ENCODE measurements around the gene YTHDC2.

The YTHDC2 gene

GRCh38 chr5:113513384-113514288 lies at the start of gene YTHDC2:
Gene YTHDC2, plus strand, starts transcription at chr5:113513694. Its CDS starts 202 bp downstream, at chr5:113513896.
- DNase-seq (ENCODE audit: low spot score) = peak; percentile 93

- DNase-seq (ENCODE audit: low spot score) = no peak
Measured at GRCh38 chr5:113474100-113474728, 39.3 kb upstream of the YTHDC2 start.

GRCh38 chr5:113478691-113479090 lies 34.8 kb upstream of the YTHDC2 start:
- DNase-seq (ENCODE audit: low spot score) = no peak

- DNase-seq (ENCODE audit: low spot score) = no peak
Measured at GRCh38 chr5:113480243-113480642, 33.3 kb upstream of the YTHDC2 start.

GRCh38 chr5:113487416-113487780 lies 26.1 kb upstream of the YTHDC2 start:
- peak; percentile 18 for DNase-seq (ENCODE audit: low spot score)

GRCh38 chr5:113487781-113488644 lies 25.5 kb upstream of the YTHDC2 start, which contains the start of gene MCC:
Gene MCC, minus strand, starts transcription at chr5:113488453.
- DNase-seq (ENCODE audit: low spot score) = peak; percentile 89

GRCh38 chr5:113488645-113489184 lies 24.8 kb upstream of the YTHDC2 start:
- DNase-seq (ENCODE audit: low spot score) = no peak

- DNase-seq (ENCODE audit: low spot score) = peak; percentile 99
Measured at GRCh38 chr5:113489299-113489698, 24.2 kb upstream of the YTHDC2 start.

- no peak for DNase-seq (ENCODE audit: low spot score)
Measured at GRCh38 chr5:113490317-113490716, 23.2 kb upstream of the YTHDC2 start.

GRCh38 chr5:113491022-113491421 lies 22.5 kb upstream of the YTHDC2 start:
- no peak for DNase-seq (ENCODE audit: low spot score)

GRCh38 chr5:113493446-113493845 lies 20.0 kb upstream of the YTHDC2 start:
- no peak for DNase-seq (ENCODE audit: low spot score)

- DNase-seq (ENCODE audit: low spot score) = no peak
Measured at GRCh38 chr5:113495422-113495841, 18.1 kb upstream of the YTHDC2 start.

- DNase-seq (ENCODE audit: low spot score) = no peak
Measured at GRCh38 chr5:113502073-113502472, 11.4 kb upstream of the YTHDC2 start.

- DNase-seq (ENCODE audit: low spot score) = no peak
Measured at GRCh38 chr5:113503146-113503545, 10.3 kb upstream of the YTHDC2 start.

- no peak for DNase-seq (ENCODE audit: low spot score)
Measured at GRCh38 chr5:113505181-113505580, 8.3 kb upstream of the YTHDC2 start.

GRCh38 chr5:113507601-113508000 lies 5.9 kb upstream of the YTHDC2 start:
- peak; percentile 44 for DNase-seq (ENCODE audit: low spot score)

- DNase-seq (ENCODE audit: low spot score) = no peak
Measured at GRCh38 chr5:113508756-113509155, 4.7 kb upstream of the YTHDC2 start.

GRCh38 chr5:113510836-113511451 lies 2.5 kb upstream of the YTHDC2 start:
- DNase-seq (ENCODE audit: low spot score) = peak; percentile 80

- DNase-seq (ENCODE audit: low spot score) = no peak
Measured at GRCh38 chr5:113512341-113512740, 1.2 kb upstream of the YTHDC2 start.

GRCh38 chr5:113514289-113514635 lies 768 bp downstream of the YTHDC2 start:
- DNase-seq (ENCODE audit: low spot score) = peak; percentile 36

GRCh38 chr5:113518884-113519283 lies 5.4 kb downstream of the YTHDC2 start:
- DNase-seq (ENCODE audit: low spot score) = no peak

- no peak for DNase-seq (ENCODE audit: low spot score)
Measured at GRCh38 chr5:113519412-113519811, 5.9 kb downstream of the YTHDC2 start.

Measured in SW480 (cell line).